GM18520 (cell line): ENCODE measurements around the gene GOLGA8J.
"Not testable (repeated sequence)": the region's sequence is repeated elsewhere in the genome, so short reads cannot be mapped to it uniquely, and the experiment has no call there.

Experiments used
- ATAC-seq: cut with Tn5 transposase; IDR thresholded peaks from one replicate; pipeline ENCODE4 v1.9.1; 2021; ENCODE audit not compliant: unreplicated experiment

The GOLGA8J gene

GRCh38 chr15:30072630-30073029, 10.1 kb upstream of the GOLGA8J start:
- no peak for ATAC-seq

- ATAC-seq = no peak
Observed at GRCh38 chr15:30073915-30074314, 8.8 kb upstream of the GOLGA8J start.

GRCh38 chr15:30080816-30081215, 1.9 kb upstream of the GOLGA8J start:
- ATAC-seq = not testable (repeated sequence)

GRCh38 chr15:30097827-30098226, 15.1 kb downstream of the GOLGA8J start:
- not testable (repeated sequence) for ATAC-seq

DNA sequence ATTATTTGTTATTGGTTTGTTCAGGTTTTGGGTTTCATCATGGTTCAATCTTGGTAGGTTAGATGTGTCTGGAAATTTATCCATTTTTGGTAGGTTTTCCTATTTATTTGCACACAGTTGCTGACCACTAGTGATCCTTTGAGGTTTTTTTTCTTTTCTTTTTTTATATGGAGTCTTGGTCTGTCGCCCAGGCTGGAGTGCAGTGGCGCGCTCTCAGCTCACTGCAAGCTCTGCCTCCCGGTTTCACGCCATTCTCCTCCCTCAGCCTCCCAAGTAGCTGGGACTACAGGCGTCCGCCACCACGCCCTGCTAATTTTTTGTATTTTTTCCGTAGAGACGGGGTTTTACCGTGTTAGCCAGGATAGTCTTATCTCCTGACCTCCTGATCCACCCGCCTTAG, 20.1 kb downstream of the GOLGA8J start:
- not testable (repeated sequence) for ATAC-seq

- not testable (repeated sequence) for ATAC-seq
Observed at GRCh38 chr15:30103941-30104507, 21.3 kb downstream of the GOLGA8J start.

- ATAC-seq = not testable (repeated sequence)
Observed at GRCh38 chr15:30110591-30110990, 27.8 kb downstream of the GOLGA8J start.

DNA sequence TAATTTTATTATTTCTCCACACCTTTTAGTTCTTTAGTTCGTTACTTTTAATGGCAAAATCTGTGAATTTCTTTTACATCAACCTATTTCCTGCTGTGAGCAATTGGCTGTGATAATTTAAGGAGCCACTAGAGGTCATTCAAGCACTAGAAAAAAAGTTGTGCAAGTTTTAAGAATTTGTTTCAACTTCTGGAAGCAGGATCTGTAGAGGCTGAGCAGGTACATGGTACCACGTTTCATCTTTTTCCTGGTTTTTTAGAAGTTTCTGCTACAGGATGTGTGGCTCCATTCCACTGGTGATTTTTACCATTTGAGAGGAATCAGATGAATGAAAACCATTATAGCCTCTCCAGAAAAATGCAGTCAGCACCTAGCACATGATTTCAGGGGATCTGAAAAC, 47.3 kb downstream of the GOLGA8J start:
- not testable (repeated sequence) for ATAC-seq

- ATAC-seq = not testable (repeated sequence)
Observed at GRCh38 chr15:30134751-30135150, 52.0 kb downstream of the GOLGA8J start, which contains the start of gene GOLGA8T. TSS of gene GOLGA8T (plus strand) at chr15:30135051. CDS start at chr15:30135149, 98 bp downstream.
